ENCODE results near the gene CDCA7.
"Not testable (repeated sequence)": the region's sequence is repeated elsewhere in the genome, so short reads cannot be mapped to it uniquely, and the experiment has no call there.

CDCA7 gene

GRCh38 chr2:173397539-173397938 is 42.9 kb downstream of the CDCA7 start:
- no peak for DNase-seq (ENCODE audit: low read depth)
- no peak overlapping the region for H3K4me3 ChIP-seq (ENCODE audit: low read depth, low read length)

GRCh38 chr2:173399229-173399628 is 44.6 kb downstream of the CDCA7 start:
- H3K4me3 ChIP-seq (ENCODE audit: low read depth, low read length): no peak overlapping the region
- no peak for DNase-seq (ENCODE audit: low read depth)

GRCh38 chr2:173400760-173401159 is 46.1 kb downstream of the CDCA7 start:
- no peak overlapping the region for H3K4me3 ChIP-seq (ENCODE audit: low read depth, low read length)
- no peak for DNase-seq (ENCODE audit: low read depth)

GRCh38 chr2:173401716-173402326 is 47.1 kb downstream of the CDCA7 start:
- H3K4me3 ChIP-seq (ENCODE audit: low read depth, low read length): peak overlapping the region; percentile 34
- no peak for DNase-seq (ENCODE audit: low read depth)

GRCh38 chr2:173402405-173402974 is 47.8 kb downstream of the CDCA7 start:
- peak; percentile 39 for DNase-seq (ENCODE audit: low read depth)
- H3K4me3 ChIP-seq (ENCODE audit: low read depth, low read length): peak overlapping the region; percentile 34

- no peak overlapping the region for H3K4me3 ChIP-seq (ENCODE audit: low read depth, low read length)
- no peak for DNase-seq (ENCODE audit: low read depth)
Observed at GRCh38 chr2:173404841-173405750, 50.4 kb downstream of the CDCA7 start.

GRCh38 chr2:173407176-173407575 is 52.5 kb downstream of the CDCA7 start:
- no peak overlapping the region for H3K4me3 ChIP-seq (ENCODE audit: low read depth, low read length)
- no peak for DNase-seq (ENCODE audit: low read depth)

GRCh38 chr2:173407646-173408045 is 53.0 kb downstream of the CDCA7 start:
- no peak overlapping the region for H3K4me3 ChIP-seq (ENCODE audit: low read depth, low read length)
- no peak for DNase-seq (ENCODE audit: low read depth)

GRCh38 chr2:173410579-173410978 is 55.9 kb downstream of the CDCA7 start:
- H3K4me3 ChIP-seq (ENCODE audit: low read depth, low read length): no peak overlapping the region
- DNase-seq (ENCODE audit: low read depth): no peak

GRCh38 chr2:173412628-173413027 is 58.0 kb downstream of the CDCA7 start:
- DNase-seq (ENCODE audit: low read depth): no peak

GRCh38 chr2:173414823-173415322 is 60.2 kb downstream of the CDCA7 start:
- DNase-seq (ENCODE audit: low read depth): peak; percentile 78
- no peak overlapping the region for H3K4me3 ChIP-seq (ENCODE audit: low read depth, low read length)

More at GRCh38 chr2:173412628-173413027, 58.0 kb downstream of the CDCA7 start:
- H3K4me3 ChIP-seq (ENCODE audit: low read depth, low read length): no peak overlapping the region

GRCh38 chr2:173415431-173416381 is 61.0 kb downstream of the CDCA7 start:
- no peak overlapping the region for H3K4me3 ChIP-seq (ENCODE audit: low read depth, low read length)
- no peak for DNase-seq (ENCODE audit: low read depth)

GRCh38 chr2:173416415-173417152 is 61.9 kb downstream of the CDCA7 start:
- not testable (repeated sequence) for H3K4me3 ChIP-seq (ENCODE audit: low read depth, low read length); DNase-seq (ENCODE audit: low read depth)

- DNase-seq (ENCODE audit: low read depth): no peak
Observed at GRCh38 chr2:173417341-173417740, 62.7 kb downstream of the CDCA7 start.

GRCh38 chr2:173417802-173418201 is 63.1 kb downstream of the CDCA7 start:
- no peak overlapping the region for H3K4me3 ChIP-seq (ENCODE audit: low read depth, low read length)
- DNase-seq (ENCODE audit: low read depth): no peak

More at GRCh38 chr2:173417341-173417740, 62.7 kb downstream of the CDCA7 start:
- no peak overlapping the region for H3K4me3 ChIP-seq (ENCODE audit: low read depth, low read length)

All from skeletal muscle cell (primary cell).